Measurements from ENCODE around the gene ADORA3. TPM values are rescaled to one million over a fixed set of nuclear protein-coding genes. Genes with fewer than 3 reads are reported as not detected.

The ADORA3 gene
- total RNA-seq, 1 experiment from 2014 or later: not detected

DNA sequence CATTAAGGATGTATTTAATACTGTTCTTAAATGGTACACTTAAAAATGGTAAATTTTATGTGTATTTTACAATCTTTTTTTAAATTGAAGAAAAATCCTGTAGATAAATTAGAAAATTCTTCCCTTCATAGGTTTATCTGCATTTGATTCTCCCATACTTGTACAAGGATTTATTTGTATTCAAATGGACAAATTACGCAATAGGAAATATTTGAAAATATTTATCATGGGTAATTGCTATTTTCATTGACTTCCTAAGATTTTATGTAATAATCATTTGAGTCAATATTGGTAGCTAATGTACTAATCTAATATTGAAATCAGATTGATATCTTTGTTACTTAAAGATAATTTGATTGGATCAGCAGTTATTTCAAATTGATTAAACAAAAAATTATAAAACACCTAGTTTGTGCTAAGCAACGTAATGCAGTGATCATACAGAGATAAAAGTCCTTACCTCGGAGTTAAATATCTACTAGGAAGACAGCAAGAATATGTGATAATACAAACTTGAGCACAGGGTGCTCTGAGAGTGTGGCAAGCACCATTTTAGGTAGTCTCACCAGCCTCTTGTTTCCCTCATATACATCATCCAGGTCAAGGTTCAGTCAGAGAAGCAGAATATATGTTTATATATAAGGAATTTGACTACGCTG, 40.9 kb downstream of the ADORA3 start:
- ChIA-PET POLR2A (no interaction called here), CTCF (no interaction called here)
- in situ Hi-C loops (cut with HindIII; ENCODE audit: low pct_unique_long_range_greater_than_20kb, low sequenced_read_pairs) (no loop called here), intact Hi-C loops (cut with micrococcal nuclease; ENCODE audit: unreplicated experiment) (no loop called here)
- H3K4me3 ChIP-seq (ENCODE audit: low read depth in 2 of 2, low read length in 2 of 2): no peak overlapping the region
- no TSS peak for BruUV-seq (replicated peaks)
- no peaks in the 10 kb centered on the region for H3K27me3 ChIP-seq (ENCODE audit: control insufficient read depth, insufficient read depth, low read length)
- no peak overlapping the region for H3K27ac ChIP-seq (ENCODE audit: low read length)
- ATAC-seq (no peak), DNase-seq (ENCODE audit: low read depth, low spot score) (no peak)
- TF ChIP-seq POLR2AphosphoS5 (IDR thresholded peaks at IDR 0.05; ENCODE audit: low read depth, low read length) (no peak), CTCF (IDR thresholded peaks at IDR 0.05) (no peak), TCF7L2 (IDR thresholded peaks at IDR 0.05; ENCODE audit: low read depth, low read length) (no peak), SIN3A (IDR thresholded peaks at IDR 0.05; ENCODE audit: borderline replicate concordance, insufficient read depth, low read depth, low read length) (no peak)
- TF ChIP-seq, protein P1, sequence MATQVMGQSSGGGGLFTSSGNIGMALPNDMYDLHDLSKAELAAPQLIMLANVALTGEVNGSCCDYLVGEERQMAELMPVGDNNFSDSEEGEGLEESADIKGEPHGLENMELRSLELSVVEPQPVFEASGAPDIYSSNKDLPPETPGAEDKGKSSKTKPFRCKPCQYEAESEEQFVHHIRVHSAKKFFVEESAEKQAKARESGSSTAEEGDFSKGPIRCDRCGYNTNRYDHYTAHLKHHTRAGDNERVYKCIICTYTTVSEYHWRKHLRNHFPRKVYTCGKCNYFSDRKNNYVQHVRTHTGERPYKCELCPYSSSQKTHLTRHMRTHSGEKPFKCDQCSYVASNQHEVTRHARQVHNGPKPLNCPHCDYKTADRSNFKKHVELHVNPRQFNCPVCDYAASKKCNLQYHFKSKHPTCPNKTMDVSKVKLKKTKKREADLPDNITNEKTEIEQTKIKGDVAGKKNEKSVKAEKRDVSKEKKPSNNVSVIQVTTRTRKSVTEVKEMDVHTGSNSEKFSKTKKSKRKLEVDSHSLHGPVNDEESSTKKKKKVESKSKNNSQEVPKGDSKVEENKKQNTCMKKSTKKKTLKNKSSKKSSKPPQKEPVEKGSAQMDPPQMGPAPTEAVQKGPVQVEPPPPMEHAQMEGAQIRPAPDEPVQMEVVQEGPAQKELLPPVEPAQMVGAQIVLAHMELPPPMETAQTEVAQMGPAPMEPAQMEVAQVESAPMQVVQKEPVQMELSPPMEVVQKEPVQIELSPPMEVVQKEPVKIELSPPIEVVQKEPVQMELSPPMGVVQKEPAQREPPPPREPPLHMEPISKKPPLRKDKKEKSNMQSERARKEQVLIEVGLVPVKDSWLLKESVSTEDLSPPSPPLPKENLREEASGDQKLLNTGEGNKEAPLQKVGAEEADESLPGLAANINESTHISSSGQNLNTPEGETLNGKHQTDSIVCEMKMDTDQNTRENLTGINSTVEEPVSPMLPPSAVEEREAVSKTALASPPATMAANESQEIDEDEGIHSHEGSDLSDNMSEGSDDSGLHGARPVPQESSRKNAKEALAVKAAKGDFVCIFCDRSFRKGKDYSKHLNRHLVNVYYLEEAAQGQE (IDR thresholded peaks at IDR 0.05; ENCODE audit: insufficient read depth in 1 of 2, low read depth in 2 of 2, low read length in 1 of 2): no peak
- no peaks in the 10 kb centered on the region for H3K9me3 ChIP-seq (ENCODE audit: control insufficient read depth, insufficient read depth, low read depth, low read length)
- H3K4me1 ChIP-seq (ENCODE audit: control insufficient read depth, insufficient read depth, low read length): no peaks in the 10 kb centered on the region
- peaks cover 17% of the 10 kb centered on the region for H3K36me3 ChIP-seq (ENCODE audit: control insufficient read depth, insufficient read depth, low read length)

DNA sequence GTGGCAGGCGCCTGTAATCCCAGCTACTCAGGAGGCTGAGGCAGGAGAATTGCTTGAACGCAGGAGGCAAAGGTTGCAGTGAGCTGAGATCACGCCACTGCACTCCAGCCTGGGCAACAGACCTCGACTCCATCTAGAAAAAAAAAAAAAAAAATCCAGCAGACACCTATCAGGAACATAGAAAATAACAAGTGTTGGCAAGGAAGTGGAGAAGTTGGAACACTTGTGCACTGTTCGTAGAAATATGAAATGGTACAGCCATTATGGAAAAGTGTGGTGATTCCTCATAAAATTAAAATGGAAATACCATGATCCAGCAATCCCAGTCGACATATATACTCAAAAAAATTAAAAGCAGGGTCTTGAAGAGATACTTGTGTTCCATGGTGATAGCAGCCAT, 41.7 kb downstream of the ADORA3 start:
- ATAC-seq (no peak), DNase-seq (ENCODE audit: low read depth, low spot score) (no peak)
- ChIA-PET CTCF (no interaction called here), POLR2A (no interaction called here)
- BruUV-seq (replicated peaks): no TSS peak
- H3K4me3 ChIP-seq (ENCODE audit: low read depth in 2 of 2, low read length in 2 of 2): no peak overlapping the region
- TF ChIP-seq SIN3A (IDR thresholded peaks at IDR 0.05; ENCODE audit: borderline replicate concordance, insufficient read depth, low read depth, low read length) (no peak), POLR2AphosphoS5 (IDR thresholded peaks at IDR 0.05; ENCODE audit: low read depth, low read length) (no peak), CTCF (IDR thresholded peaks at IDR 0.05) (no peak), TCF7L2 (IDR thresholded peaks at IDR 0.05; ENCODE audit: low read depth, low read length) (no peak)
- TF ChIP-seq, protein P1 (IDR thresholded peaks at IDR 0.05; ENCODE audit: insufficient read depth in 1 of 2, low read depth in 2 of 2, low read length in 1 of 2): no peak
- no peak overlapping the region for H3K27ac ChIP-seq (ENCODE audit: low read length)
- no peaks in the 10 kb centered on the region for H3K27me3 ChIP-seq (ENCODE audit: control insufficient read depth, insufficient read depth, low read length)
- in situ Hi-C loops (cut with HindIII; ENCODE audit: low pct_unique_long_range_greater_than_20kb, low sequenced_read_pairs): no loop called here
- no peaks in the 10 kb centered on the region for H3K4me1 ChIP-seq (ENCODE audit: control insufficient read depth, insufficient read depth, low read length)
- intact Hi-C loops (cut with micrococcal nuclease; ENCODE audit: unreplicated experiment): no loop called here
- H3K36me3 ChIP-seq (ENCODE audit: control insufficient read depth, insufficient read depth, low read length): peaks cover 21% of the 10 kb centered on the region
- H3K9me3 ChIP-seq (ENCODE audit: control insufficient read depth, insufficient read depth, low read depth, low read length): no peaks in the 10 kb centered on the region

Measured in Panc1 (cell line).